Hematopoietic multipotent progenitor cell treated with erythropoietin and hydrocortisone succinate and interleukin-3 and kit ligand, for 4 days (in vitro differentiated cells): ENCODE results near the gene TP63.
"Not testable (repeated sequence)": the region's sequence is repeated elsewhere in the genome, so short reads cannot be mapped to it uniquely, and the experiment has no call there.

Source experiments
- DNase-seq: peaks from one replicate; pipeline ENCODE4 v3.0.0-alpha.2; 2015

Gene TP63

GRCh38 chr3:189629803-189630455 is 1.3 kb upstream of the TP63 start:
- DNase-seq: peak; percentile 16

GRCh38 chr3:189630767-189631372 is 319 bp upstream of the TP63 start:
- DNase-seq: peak; percentile 15

- DNase-seq: no peak
Measured at GRCh38 chr3:189631409-189631808, 220 bp downstream of the TP63 start.

- no peak for DNase-seq
Measured at GRCh38 chr3:189632242-189632641, 1.1 kb downstream of the TP63 start.

GRCh38 chr3:189635339-189635738 is 4.2 kb downstream of the TP63 start:
- DNase-seq: no peak

GRCh38 chr3:189636048-189636447 is 4.9 kb downstream of the TP63 start:
- DNase-seq: no peak

- no peak for DNase-seq
Measured at GRCh38 chr3:189637750-189638149, 6.6 kb downstream of the TP63 start.

GRCh38 chr3:189638276-189639031 is 7.3 kb downstream of the TP63 start:
- no peak for DNase-seq

- DNase-seq: no peak
Measured at GRCh38 chr3:189641776-189642175, 10.6 kb downstream of the TP63 start.

- no peak for DNase-seq
Measured at GRCh38 chr3:189646853-189647542, 15.8 kb downstream of the TP63 start.

GRCh38 chr3:189652042-189652441 is 20.9 kb downstream of the TP63 start:
- DNase-seq: peak; percentile 34

GRCh38 chr3:189655617-189656016 is 24.4 kb downstream of the TP63 start:
- no peak for DNase-seq

- no peak for DNase-seq
Measured at GRCh38 chr3:189659571-189659970, 28.4 kb downstream of the TP63 start.

GRCh38 chr3:189664311-189664710 is 33.1 kb downstream of the TP63 start:
- DNase-seq: no peak

- DNase-seq: not testable (repeated sequence)
Measured at GRCh38 chr3:189672346-189672745, 41.2 kb downstream of the TP63 start.

GRCh38 chr3:189673535-189673934 is 42.3 kb downstream of the TP63 start:
- no peak for DNase-seq

GRCh38 chr3:189674249-189674913 is 43.2 kb downstream of the TP63 start:
- no peak for DNase-seq

- DNase-seq: no peak
Measured at GRCh38 chr3:189677667-189678066, 46.5 kb downstream of the TP63 start.

- no peak for DNase-seq
Measured at GRCh38 chr3:189680723-189681122, 49.5 kb downstream of the TP63 start.

- no peak for DNase-seq
Measured at GRCh38 chr3:189683546-189684255, 52.5 kb downstream of the TP63 start.

- no peak for DNase-seq
Measured at GRCh38 chr3:189684317-189684716, 53.1 kb downstream of the TP63 start.

GRCh38 chr3:189685291-189685690 is 54.1 kb downstream of the TP63 start:
- DNase-seq: no peak
